HEK293 (cell line): ENCODE measurements around the gene ARFRP1.

ENCODE experiments used
- CTCF ChIA-PET: fragments of 350-600 bp; formaldehyde crosslinking; extraction: SDS; loops from one replicate; lab custom pipeline; 2021; ENCODE audit warnings: antibody characterized with exemption; lab: Yijun Ruan, JAX
- POLR2A ChIA-PET: fragments of 300-600 bp; formaldehyde crosslinking; extraction: SDS; loops from one replicate; lab custom pipeline; 2020; ENCODE audit warnings: antibody characterized with exemption, inconsistent platforms; lab: Yijun Ruan, JAX
- H3K27ac ChIP-seq: fragments of 200-500 bp; sonication (Bioruptor generic); 2 replicates; pipeline ENCODE4 v1.5.1; 2014; ENCODE audit warnings: low read depth, low read length, control low read depth, inconsistent platforms; ENCODE audit errors: extremely low read depth
- H3K36me3 ChIP-seq, 2 experiments: fragments of 200-500 bp in 1 of 2; sonication (Bioruptor generic) in 1 of 2; 1 replicate in 1 of 2; 2 replicates in 1 of 2; pipeline ENCODE4 v1.5.1; 2014 to 2017; ENCODE audit warnings: inconsistent platforms in 2 of 2, low read length in 2 of 2; ENCODE audit not compliant: control insufficient read depth in 2 of 2, insufficient read depth in 1 of 2
- H3K4me1 ChIP-seq: fragments of 200-500 bp; sonication (Bioruptor generic); 2 replicates; pipeline ENCODE4 v1.5.1; 2014; ENCODE audit warnings: mild to moderate bottlenecking, low read length, inconsistent platforms; ENCODE audit not compliant: control insufficient read depth, insufficient read depth
- H3K4me3 ChIP-seq: 2 replicates; pipeline ENCODE4 v1.5.1; 2011; ENCODE audit warnings: low read depth, mild to moderate bottlenecking, control low read depth, low read length, moderate library complexity
- H3K9me3 ChIP-seq: fragments of 200-500 bp; sonication (Bioruptor generic); 2 replicates; pipeline ENCODE4 v1.5.1; 2014; ENCODE audit warnings: low read depth, low read length, inconsistent platforms; ENCODE audit not compliant: control insufficient read depth, insufficient read depth
- GLI2 ChIP-seq: fragments of 450-650 bp; formaldehyde crosslinking; IDR thresholded peaks from 2 replicates; pipeline ENCODE4; 2017; ENCODE audit warnings: missing biosample characterization, missing genetic modification characterization, low read depth, borderline replicate concordance
- HOXD13 ChIP-seq: sonication (generic); formaldehyde crosslinking; IDR thresholded peaks from 2 replicates; pipeline ENCODE4 v1.8.0; 2022; ENCODE audit warnings: missing genetic modification reagents, borderline replicate concordance
- MYNN ChIP-seq: fragments of 450-650 bp; formaldehyde crosslinking; IDR thresholded peaks from 2 replicates; pipeline ENCODE4 v1.5.1; 2016; ENCODE audit warnings: missing biosample characterization, missing genetic modification characterization, borderline replicate concordance
- TCF7L2 ChIP-seq: IDR thresholded peaks from 2 replicates; pipeline ENCODE4 v1.6.1; 2011; ENCODE audit warnings: low read depth, mild to moderate bottlenecking, inconsistent platforms, low read length, moderate library complexity, borderline replicate concordance
- YY1 ChIP-seq: fragments of 450-650 bp; formaldehyde crosslinking; IDR thresholded peaks from 2 replicates; pipeline ENCODE4 v1.5.1; 2018; ENCODE audit warnings: missing biosample characterization, missing genetic modification characterization
- YY2 ChIP-seq: fragments of 450-650 bp; formaldehyde crosslinking; IDR thresholded peaks from 2 replicates; pipeline ENCODE4 v1.5.1; 2016; ENCODE audit warnings: missing biosample characterization, missing genetic modification characterization
- ZBTB1 ChIP-seq: fragments of 450-650 bp; formaldehyde crosslinking; IDR thresholded peaks from 2 replicates; pipeline ENCODE4 v1.5.1; 2016; ENCODE audit warnings: missing biosample characterization, missing genetic modification characterization
- ZBTB8A ChIP-seq: fragments of 450-650 bp; formaldehyde crosslinking; IDR thresholded peaks from 2 replicates; pipeline ENCODE4 v1.5.1; 2016; ENCODE audit warnings: missing biosample characterization, missing genetic modification characterization
- ZFP37 ChIP-seq: fragments of 450-650 bp; formaldehyde crosslinking; IDR thresholded peaks from 2 replicates; pipeline ENCODE4 v1.5.1; 2016; ENCODE audit warnings: missing biosample characterization, missing genetic modification characterization
- ZFP69B ChIP-seq: fragments of 450-650 bp; formaldehyde crosslinking; IDR thresholded peaks from 2 replicates; pipeline ENCODE4 v1.5.1; 2016; ENCODE audit warnings: missing biosample characterization, missing genetic modification characterization
- ZNF133 ChIP-seq: fragments of 450-650 bp; formaldehyde crosslinking; IDR thresholded peaks from 2 replicates; pipeline ENCODE4 v1.5.1; 2016; ENCODE audit warnings: missing biosample characterization, missing genetic modification characterization
- ZNF140 ChIP-seq: fragments of 450-650 bp; formaldehyde crosslinking; IDR thresholded peaks from 2 replicates; pipeline ENCODE4 v1.5.1; 2016; ENCODE audit warnings: missing biosample characterization, missing genetic modification characterization
- ZNF146 ChIP-seq: fragments of 450-650 bp; formaldehyde crosslinking; IDR thresholded peaks from 2 replicates; pipeline ENCODE4 v1.5.1; 2016; ENCODE audit warnings: missing biosample characterization, missing genetic modification characterization
- ZNF23 ChIP-seq: fragments of 450-650 bp; formaldehyde crosslinking; IDR thresholded peaks from 2 replicates; pipeline ENCODE4 v1.5.1; 2016; ENCODE audit warnings: missing biosample characterization, missing genetic modification characterization, borderline replicate concordance
- ZNF292 ChIP-seq: fragments of 450-650 bp; formaldehyde crosslinking; IDR thresholded peaks from 2 replicates; pipeline ENCODE4 v1.5.1; 2016; ENCODE audit warnings: low read depth, missing biosample characterization, missing genetic modification characterization, borderline replicate concordance
- ZNF311 ChIP-seq: fragments of 450-650 bp; formaldehyde crosslinking; IDR thresholded peaks from 2 replicates; pipeline ENCODE4 v1.5.1; 2017; ENCODE audit warnings: missing biosample characterization, missing genetic modification characterization, borderline replicate concordance
- ZNF350 ChIP-seq: fragments of 450-650 bp; formaldehyde crosslinking; IDR thresholded peaks from 2 replicates; pipeline ENCODE4 v1.5.0; 2017; ENCODE audit warnings: missing biosample characterization, mild to moderate bottlenecking, missing genetic modification characterization
- ZNF473 ChIP-seq: fragments of 450-650 bp; formaldehyde crosslinking; IDR thresholded peaks from 2 replicates; pipeline ENCODE4 v1.5.1; 2017; ENCODE audit warnings: missing biosample characterization, missing genetic modification characterization
- ZNF521 ChIP-seq: fragments of 450-650 bp; formaldehyde crosslinking; IDR thresholded peaks from 2 replicates; pipeline ENCODE4 v1.5.1; 2017; ENCODE audit warnings: missing biosample characterization, mild to moderate bottlenecking, missing genetic modification characterization
- ZNF701 ChIP-seq: fragments of 450-650 bp; formaldehyde crosslinking; IDR thresholded peaks from 2 replicates; pipeline ENCODE4 v1.5.1; 2016; ENCODE audit warnings: missing biosample characterization, missing genetic modification characterization
- ZNF747 ChIP-seq: fragments of 450-650 bp; formaldehyde crosslinking; IDR thresholded peaks from 2 replicates; pipeline ENCODE4 v1.5.1; 2016; ENCODE audit warnings: missing biosample characterization, missing genetic modification characterization
- ZNF76 ChIP-seq: fragments of 450-650 bp; formaldehyde crosslinking; IDR thresholded peaks from 2 replicates; pipeline ENCODE4; 2016; ENCODE audit warnings: low read depth, missing biosample characterization, missing genetic modification characterization, borderline replicate concordance
- ZNF768 ChIP-seq: fragments of 450-650 bp; formaldehyde crosslinking; IDR thresholded peaks from 2 replicates; pipeline ENCODE4 v1.5.1; 2018; ENCODE audit warnings: missing biosample characterization, mild to moderate bottlenecking, missing genetic modification characterization
- TF ChIP-seq, protein P1 (sequence below): fragments of 450-650 bp; formaldehyde crosslinking; IDR thresholded peaks from 2 replicates; pipeline ENCODE4 v1.5.1; 2016; ENCODE audit warnings: missing biosample characterization, missing genetic modification characterization, borderline replicate concordance
- TF ChIP-seq, protein P2 (sequence below): fragments of 450-650 bp; formaldehyde crosslinking; IDR thresholded peaks from 2 replicates; pipeline ENCODE4 v1.5.1; 2016; ENCODE audit warnings: missing biosample characterization, missing genetic modification characterization
- TF ChIP-seq, protein P3 (sequence below): fragments of 450-650 bp; formaldehyde crosslinking; IDR thresholded peaks from 2 replicates; pipeline ENCODE4 v1.5.1; 2017; ENCODE audit warnings: missing biosample characterization, missing genetic modification characterization
- TF ChIP-seq, protein P4 (sequence below): fragments of 450-650 bp; formaldehyde crosslinking; IDR thresholded peaks from 2 replicates; pipeline ENCODE4 v1.5.1; 2016; ENCODE audit warnings: missing biosample characterization, missing genetic modification characterization, borderline replicate concordance

The ARFRP1 gene

DNA sequence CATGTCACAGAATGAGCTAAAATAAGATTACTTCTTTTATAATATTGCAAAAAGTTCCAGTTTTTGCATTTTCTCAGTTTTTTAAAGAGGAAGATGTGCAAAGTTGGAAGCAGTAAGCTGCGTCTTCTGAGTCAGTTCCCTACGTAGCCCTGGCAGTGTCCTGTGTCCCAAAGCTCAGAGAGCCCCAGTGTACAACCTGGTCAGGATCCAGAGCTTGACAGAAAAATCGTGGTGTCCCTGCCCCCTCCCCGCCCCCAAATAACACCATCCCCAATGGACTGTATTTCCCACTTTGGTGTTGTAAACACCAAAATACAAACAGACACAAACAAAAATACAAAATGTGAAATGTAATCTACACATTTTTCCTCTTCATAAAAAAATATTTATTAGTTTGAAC is 36.4 kb upstream of the ARFRP1 start (continued):
- TF ChIP-seq TCF7L2 (no peak), ZNF140 (no peak), ZBTB8A (tag by site-specific recombination) (no peak), ZFP37 (tag by site-specific recombination) (no peak), ZNF473 (no peak), HOXD13 (no peak), ZFP69B (tag by site-specific recombination) (no peak), MYNN (no peak)
- TF ChIP-seq, protein P1, sequence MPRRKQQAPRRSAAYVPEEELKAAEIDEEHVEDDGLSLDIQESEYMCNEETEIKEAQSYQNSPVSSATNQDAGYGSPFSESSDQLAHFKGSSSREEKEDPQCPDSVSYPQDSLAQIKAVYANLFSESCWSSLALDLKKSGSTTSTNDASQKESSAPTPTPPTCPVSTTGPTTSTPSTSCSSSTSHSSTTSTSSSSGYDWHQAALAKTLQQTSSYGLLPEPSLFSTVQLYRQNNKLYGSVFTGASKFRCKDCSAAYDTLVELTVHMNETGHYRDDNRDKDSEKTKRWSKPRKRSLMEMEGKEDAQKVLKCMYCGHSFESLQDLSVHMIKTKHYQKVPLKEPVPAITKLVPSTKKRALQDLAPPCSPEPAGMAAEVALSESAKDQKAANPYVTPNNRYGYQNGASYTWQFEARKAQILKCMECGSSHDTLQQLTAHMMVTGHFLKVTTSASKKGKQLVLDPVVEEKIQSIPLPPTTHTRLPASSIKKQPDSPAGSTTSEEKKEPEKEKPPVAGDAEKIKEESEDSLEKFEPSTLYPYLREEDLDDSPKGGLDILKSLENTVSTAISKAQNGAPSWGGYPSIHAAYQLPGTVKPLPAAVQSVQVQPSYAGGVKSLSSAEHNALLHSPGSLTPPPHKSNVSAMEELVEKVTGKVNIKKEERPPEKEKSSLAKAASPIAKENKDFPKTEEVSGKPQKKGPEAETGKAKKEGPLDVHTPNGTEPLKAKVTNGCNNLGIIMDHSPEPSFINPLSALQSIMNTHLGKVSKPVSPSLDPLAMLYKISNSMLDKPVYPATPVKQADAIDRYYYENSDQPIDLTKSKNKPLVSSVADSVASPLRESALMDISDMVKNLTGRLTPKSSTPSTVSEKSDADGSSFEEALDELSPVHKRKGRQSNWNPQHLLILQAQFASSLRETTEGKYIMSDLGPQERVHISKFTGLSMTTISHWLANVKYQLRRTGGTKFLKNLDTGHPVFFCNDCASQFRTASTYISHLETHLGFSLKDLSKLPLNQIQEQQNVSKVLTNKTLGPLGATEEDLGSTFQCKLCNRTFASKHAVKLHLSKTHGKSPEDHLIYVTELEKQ (tag by site-specific recombination), result no peak

DNA sequence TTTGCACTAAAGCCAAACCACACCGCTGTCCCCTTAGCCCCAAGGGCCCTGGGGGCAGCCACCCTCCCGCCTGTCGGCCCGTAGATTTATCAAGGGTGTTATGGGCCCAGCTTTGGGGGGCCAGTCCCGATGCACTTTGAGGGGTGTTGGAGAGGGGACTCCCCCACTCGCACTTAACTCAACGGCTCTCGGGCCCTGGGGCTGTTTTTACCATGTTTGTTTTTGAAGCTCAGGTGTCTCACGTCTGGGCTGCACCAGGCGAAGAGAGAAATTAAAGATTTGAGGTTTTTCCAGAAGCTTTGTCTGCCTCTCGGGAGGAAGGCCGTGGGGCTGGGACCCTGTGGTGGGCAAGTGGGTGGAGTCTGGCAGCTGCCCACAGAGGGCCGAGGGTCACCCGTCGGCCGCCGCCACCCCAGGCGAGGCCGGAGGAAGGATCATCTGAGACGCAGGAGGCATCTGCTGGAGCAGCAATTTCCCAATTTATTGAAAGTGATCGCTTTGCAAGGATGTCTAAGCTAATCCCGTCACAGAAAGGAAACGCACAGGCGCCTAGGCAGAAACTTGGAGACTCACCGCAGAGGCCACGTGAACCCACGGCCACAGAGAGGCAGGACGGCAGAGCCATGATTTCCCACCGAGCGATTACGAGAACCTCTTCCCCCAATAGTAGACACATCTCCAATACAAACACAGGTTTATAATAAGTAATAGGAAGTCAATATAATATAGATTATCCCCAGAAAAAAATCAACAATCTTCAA is 35.6 kb upstream of the ARFRP1 start:
- Histone ChIP-seq H3K36me3 (peaks cover 4 to 28% of the 10 kb centered on the region in 2 experiments; a peak in 1 of 3 replicates), H3K9me3 (no peaks in the 10 kb centered on the region), H3K4me3 (no peak overlapping the region), H3K27ac (no peak overlapping the region), H3K4me1 (no peaks in the 10 kb centered on the region; the same call in 1 of the 2 replicates)
- POLR2A ChIA-PET, result no interaction called here
- CTCF ChIA-PET, result interaction anchor here (0.7 to 1.1 kb wide), 2 partner anchors 24 to 32 kb away, joined by 3 read pairs; no protein-coding TSS in a partner anchor
- TF ChIP-seq ZNF133 (no peak), ZNF146 (tag by site-specific recombination) (no peak), ZNF23 (tag by site-specific recombination) (no peak), YY1 (tag by site-specific recombination) (no peak), ZNF768 (no peak), ZNF747 (tag by site-specific recombination) (no peak), ZNF350 (tag by site-specific recombination) (no peak), ZNF311 (tag by site-specific recombination) (no peak), ZNF521 (no peak), ZNF292 (tag by site-specific recombination) (no peak), ZNF76 (tag by site-specific recombination) (no peak), GLI2 (tag by site-specific recombination) (no peak), HOXD13 (no peak), YY2 (tag by site-specific recombination) (no peak), ZBTB1 (tag by site-specific recombination) (no peak), ZNF701 (tag by site-specific recombination) (no peak)
- TF ChIP-seq, protein P2, sequence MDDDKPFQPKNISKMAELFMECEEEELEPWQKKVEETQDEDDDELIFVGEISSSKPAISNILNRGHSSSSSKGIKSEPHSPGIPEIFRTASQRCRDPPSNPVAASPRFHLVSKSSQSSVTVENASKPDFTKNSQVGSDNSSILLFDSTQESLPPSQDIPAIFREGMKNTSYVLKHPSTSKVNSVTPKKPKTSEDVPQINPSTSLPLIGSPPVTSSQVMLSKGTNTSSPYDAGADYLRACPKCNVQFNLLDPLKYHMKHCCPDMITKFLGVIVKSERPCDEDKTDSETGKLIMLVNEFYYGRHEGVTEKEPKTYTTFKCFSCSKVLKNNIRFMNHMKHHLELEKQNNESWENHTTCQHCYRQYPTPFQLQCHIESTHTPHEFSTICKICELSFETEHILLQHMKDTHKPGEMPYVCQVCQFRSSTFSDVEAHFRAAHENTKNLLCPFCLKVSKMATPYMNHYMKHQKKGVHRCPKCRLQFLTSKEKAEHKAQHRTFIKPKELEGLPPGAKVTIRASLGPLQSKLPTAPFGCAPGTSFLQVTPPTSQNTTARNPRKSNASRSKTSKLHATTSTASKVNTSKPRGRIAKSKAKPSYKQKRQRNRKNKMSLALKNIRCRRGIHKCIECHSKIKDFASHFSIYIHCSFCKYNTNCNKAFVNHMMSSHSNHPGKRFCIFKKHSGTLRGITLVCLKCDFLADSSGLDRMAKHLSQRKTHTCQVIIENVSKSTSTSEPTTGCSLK, result no peak
- TF ChIP-seq, protein P3, sequence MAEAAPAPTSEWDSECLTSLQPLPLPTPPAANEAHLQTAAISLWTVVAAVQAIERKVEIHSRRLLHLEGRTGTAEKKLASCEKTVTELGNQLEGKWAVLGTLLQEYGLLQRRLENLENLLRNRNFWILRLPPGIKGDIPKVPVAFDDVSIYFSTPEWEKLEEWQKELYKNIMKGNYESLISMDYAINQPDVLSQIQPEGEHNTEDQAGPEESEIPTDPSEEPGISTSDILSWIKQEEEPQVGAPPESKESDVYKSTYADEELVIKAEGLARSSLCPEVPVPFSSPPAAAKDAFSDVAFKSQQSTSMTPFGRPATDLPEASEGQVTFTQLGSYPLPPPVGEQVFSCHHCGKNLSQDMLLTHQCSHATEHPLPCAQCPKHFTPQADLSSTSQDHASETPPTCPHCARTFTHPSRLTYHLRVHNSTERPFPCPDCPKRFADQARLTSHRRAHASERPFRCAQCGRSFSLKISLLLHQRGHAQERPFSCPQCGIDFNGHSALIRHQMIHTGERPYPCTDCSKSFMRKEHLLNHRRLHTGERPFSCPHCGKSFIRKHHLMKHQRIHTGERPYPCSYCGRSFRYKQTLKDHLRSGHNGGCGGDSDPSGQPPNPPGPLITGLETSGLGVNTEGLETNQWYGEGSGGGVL, result no peak
- TF ChIP-seq, protein P4, sequence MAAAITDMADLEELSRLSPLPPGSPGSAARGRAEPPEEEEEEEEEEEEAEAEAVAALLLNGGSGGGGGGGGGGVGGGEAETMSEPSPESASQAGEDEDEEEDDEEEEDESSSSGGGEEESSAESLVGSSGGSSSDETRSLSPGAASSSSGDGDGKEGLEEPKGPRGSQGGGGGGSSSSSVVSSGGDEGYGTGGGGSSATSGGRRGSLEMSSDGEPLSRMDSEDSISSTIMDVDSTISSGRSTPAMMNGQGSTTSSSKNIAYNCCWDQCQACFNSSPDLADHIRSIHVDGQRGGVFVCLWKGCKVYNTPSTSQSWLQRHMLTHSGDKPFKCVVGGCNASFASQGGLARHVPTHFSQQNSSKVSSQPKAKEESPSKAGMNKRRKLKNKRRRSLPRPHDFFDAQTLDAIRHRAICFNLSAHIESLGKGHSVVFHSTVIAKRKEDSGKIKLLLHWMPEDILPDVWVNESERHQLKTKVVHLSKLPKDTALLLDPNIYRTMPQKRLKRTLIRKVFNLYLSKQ (tag by site-specific recombination), result no peak
